ENCODE data around the gene GALNT17.
"Not testable (repeated sequence)": the region's sequence is repeated elsewhere in the genome, so short reads cannot be mapped to it uniquely, and the experiment has no call there.

GALNT17 gene

DNA sequence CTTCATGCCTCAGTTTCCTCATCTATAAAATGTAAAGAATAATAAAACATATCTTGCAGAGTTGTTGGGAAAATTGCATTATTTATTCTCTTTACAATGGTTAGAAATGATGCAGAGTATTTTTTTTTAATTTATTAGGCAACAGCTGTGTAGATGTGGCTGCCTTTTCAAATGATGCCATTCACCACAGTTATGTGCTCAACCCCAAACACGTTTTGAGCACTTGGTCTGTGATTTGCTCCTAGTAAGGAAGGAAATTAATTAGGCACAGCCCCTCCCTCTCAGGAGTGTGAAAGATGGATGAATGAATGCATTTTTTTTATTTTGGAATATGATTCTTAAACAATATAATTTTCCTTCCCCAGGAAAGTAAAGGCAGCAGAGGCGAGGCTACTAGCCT is 575.1 kb downstream of the GALNT17 start:
- DNase-seq = no peak

GRCh38 chr7:71708710-71709109 is 576.8 kb downstream of the GALNT17 start:
- DNase-seq = no peak

GRCh38 chr7:71710442-71710841 is 578.5 kb downstream of the GALNT17 start:
- no peak for DNase-seq

GRCh38 chr7:71712653-71713180 is 580.8 kb downstream of the GALNT17 start:
- DNase-seq = no peak

DNA sequence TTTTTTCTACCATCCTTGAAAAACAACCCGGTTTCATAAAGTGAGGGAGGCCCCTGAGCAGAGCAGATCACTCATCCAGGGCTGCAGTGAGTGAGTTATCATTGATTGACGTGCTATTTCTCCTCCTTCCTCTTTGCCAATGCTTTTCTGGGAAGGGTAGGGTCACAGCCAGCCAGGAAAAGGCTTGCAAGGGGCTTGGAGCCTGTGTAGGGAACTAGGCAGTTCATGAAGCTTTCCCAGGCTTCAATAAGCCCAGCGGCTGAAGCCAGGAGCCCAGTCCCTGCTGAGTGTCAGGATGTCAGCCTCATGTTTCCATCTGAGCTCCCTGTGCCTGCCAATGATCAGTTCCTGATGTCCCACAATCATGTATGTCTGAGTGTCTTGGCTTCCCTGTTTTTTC is 584.7 kb downstream of the GALNT17 start:
- no peak for DNase-seq

DNA sequence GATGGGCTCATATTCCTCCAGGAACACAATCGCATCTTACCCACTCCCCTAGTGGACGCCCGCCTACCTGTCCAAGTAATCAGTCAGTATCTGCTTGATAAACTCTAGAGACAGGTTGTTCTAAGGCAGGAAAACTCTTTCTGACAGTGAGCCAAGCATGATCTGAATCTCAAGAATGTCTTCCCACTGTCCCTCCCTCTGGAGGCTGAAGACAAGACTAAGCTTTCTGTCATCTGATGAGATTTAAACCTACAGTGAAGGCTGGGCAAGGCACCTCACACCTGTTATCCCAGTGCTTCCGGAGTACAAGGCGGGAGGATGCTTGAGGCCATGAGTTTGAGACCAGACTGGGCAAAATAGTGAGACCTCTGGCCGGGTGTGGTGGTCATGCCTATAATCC is 586.6 kb downstream of the GALNT17 start:
- no peak for DNase-seq

GRCh38 chr7:71721742-71722141 is 589.8 kb downstream of the GALNT17 start:
- no peak for DNase-seq

GRCh38 chr7:71723859-71724258 is 591.9 kb downstream of the GALNT17 start:
- no peak for DNase-seq

GRCh38 chr7:71727347-71727746 is 595.4 kb downstream of the GALNT17 start:
- no peak for DNase-seq

DNA sequence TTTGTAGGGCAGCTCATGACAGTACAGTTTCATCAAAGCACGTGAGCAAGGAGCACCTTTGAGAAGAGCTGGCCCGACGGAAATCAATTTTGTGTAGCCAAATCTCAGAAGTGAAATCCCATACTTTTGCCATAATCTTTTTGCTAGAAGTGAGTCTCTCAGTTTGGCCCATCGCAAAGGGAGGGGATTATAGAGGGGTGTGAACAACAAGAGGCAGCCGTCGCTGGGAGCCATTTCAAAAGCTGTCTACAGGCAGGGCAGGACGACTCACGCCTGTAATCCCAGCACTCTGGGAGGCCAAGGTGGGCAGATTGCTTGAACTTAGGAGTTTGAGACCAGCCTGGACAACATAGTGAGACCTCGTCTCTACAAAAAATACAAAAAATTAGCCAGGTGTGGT is 599.8 kb downstream of the GALNT17 start:
- no peak for DNase-seq

DNA sequence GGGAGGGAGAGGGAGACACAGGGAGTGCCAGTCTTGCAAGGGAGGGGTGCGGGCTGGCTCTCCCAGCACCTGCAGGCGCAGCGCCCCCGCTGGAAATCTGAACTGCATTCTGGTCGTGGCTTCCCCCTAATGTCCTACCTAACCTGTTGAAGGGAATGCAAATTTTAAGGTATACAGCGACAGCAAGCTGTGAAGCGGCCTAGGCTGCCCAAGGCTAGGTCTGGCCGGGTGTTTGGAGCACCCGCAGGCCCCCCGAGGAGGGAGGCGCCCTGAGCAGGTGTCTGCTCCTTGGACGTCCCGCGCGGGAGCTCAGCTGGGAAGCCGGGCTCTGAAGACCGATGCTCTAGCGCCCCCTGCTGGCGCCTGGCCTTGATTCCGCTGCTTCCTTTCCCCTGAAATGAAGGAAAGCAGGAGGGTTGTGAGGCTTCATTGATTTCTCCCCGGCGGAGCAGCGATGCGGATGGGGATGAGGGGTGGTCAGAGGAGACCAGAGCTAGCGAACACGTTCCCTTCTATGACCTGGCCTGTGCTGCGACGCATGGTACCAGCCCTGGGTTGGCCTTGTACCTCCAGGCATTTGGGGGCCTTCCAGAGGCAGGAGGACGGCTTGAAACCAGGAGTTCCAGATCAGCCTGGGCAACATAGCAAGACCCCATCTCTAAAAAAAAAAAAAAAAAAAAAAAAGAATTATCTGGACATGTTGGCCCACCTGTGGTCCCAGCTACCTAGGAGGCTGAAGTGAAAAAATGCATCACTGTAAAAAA is 601.3 kb downstream of the GALNT17 start:
- peak; percentile 87 for DNase-seq

GRCh38 chr7:71735961-71736556 is 604.1 kb downstream of the GALNT17 start:
- DNase-seq = peak; percentile 75

GRCh38 chr7:71737931-71738540 is 606.1 kb downstream of the GALNT17 start:
- not testable (repeated sequence) for DNase-seq

DNA sequence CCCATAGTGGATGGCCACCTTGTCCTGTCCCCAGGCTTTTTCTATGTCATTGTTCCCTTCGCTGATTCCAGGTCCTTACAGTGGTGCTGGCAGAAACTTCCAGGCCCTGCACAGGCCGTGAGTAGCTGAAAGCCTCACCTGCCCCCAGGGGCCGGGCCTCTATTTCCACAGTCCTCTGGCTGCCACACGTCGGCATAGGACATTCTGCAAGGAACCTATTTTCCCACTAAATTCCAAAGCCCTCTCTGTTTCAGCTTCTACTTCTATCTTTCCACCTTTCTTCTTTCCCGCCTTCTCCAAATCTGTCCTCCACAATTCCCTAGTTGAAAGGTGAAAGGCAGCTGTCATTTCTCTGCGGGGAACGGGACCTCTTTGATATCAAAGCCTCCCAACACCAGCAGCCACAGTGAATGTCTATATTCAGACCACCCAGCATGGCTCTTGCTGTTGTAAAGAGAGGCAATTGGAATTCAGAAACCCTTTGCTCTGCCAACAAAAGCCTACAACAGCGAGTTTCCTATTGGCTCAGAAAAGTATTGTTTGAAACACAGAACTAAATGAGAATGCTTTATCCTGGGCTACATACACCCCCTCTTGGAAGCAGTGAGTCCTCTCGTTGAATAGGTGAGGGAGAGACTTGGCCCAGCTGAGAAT is 607.7 kb downstream of the GALNT17 start:
- DNase-seq = no peak

DNA sequence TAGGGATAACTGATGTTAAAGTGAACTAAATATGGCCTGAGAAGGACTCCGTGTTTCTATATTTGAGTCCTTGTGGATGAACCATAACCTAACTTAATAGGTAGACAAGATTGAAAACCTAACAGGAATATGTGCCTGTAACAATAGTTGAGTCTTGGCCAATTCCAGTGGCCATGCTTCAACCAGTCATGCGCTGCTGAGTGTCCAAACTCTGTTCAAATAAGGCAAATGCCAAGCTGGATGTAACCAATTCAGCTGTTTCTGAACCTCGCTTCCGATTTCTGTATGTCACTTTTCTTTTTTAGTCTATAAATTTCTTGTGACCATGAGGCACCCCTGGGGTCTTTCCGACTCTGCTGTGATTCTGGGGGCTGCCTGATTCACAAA is 608.2 kb downstream of the GALNT17 start:
- no peak for DNase-seq

DNA sequence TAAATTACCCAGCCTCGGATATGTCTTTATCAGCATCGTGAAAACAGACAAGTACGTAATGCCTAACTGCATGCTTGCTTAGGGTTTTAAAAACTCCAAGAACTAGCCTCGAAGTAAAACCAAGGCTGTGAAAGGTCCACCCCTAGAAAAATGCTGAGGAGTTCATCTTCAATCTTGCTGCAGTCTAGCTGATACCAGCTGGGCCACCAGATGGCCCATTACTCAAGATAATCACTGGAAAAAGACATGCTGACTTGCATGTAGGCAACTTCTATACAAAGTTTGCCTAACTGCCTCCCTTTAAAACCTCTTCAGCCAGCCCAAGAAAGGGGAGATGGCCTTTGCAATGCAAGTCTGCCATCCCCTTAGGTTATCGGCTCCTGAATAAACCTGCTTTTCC is 614.1 kb downstream of the GALNT17 start:
- peak; percentile 62 for DNase-seq

GRCh38 chr7:71750290-71750689 is 618.3 kb downstream of the GALNT17 start:
- DNase-seq = no peak

DNA sequence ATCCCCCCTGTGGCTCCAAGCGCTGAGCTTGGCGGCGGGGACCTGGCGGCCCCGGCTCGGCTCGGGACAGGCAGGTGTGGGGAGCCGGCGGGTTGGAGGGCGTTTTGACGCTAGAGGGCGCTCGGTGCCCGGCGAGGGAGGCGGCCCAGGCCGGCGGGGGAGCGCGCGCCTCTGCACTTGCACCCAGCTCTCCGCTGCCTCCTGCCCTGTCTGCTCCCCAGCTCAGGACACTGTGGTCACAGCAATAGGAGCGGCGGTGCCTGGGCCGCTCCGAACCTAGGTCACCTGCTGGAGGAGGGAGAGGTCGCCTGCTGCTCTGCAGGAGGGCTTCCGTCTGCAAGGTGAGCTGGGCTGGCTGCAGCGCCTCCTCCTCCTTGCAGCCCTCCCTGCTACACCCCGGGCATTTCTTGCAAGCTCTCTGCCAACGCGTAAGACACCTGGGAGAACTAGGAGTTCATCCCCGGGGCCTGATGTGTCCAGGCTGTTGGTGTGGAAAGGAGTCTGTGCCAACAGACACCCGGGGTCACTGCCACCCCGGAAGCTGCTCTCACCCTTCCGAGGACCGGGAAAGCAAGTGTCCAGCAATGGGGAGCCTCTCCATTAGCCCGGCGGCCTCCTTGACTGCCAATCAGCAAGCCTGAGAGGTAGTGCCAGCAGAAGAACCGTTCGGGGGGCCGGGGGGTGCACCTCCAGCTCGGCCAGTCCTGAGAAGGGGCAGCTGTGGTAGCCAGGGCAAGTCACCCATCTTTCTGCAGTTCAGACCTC is 620.4 kb downstream of the GALNT17 start:
- DNase-seq = peak; percentile 82

DNA sequence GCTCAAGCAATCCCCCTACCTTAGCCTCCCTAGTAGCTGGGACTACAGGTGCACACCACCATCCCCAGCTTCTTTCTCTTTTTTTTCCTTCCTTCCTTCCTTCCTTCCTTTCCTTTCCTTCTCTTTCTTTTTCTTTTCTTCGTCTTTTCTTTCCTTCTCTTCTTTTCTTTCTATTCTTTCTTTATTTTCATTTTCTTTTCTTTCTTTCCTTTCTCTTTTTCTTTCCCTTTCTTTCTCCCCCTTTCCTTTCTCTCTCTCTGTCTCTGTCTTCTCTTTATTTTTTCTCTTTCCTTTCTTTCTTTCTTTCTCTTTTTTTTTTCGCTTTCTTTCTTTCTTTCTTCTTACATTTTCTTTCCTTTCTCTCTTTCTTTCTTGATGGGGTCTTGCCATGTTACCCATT is 621.3 kb downstream of the GALNT17 start:
- DNase-seq = no peak

DNA sequence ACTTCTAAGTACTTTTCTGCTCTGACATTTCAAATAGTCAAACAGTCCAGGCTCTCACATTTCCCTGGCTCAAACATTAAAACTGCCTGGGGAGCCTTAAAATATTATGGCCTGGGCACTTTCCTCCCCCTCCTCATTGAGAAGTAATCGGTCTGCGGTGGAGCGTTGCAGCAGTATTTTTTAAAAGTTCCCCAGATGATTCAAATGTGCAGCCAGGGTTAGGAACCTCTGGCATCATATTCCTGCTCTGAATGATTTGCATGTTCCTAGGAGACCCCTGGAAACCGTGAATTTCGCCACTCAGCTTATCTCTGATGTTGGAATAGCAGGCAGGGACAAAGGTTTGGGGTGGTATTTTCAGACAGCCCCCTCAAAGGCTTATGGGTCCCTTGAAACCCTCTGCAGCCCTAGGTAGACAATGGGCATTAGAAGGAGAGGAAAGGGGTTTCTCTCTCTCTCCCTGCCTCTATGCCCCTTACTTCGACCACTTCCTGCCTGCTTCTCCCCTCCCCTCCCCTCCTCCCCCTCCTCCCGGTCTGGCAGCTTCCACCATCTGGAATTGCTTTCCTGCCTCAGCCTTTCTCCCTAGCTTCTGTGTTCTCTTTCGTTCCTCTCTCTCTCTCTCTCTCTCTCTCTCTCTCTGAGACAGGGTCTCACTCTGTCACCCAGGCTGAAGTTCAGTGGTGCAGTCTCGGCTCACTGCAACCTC is 622.2 kb downstream of the GALNT17 start:
- peak; percentile 56 for DNase-seq

GRCh38 chr7:71754828-71755227 is 622.9 kb downstream of the GALNT17 start:
- no peak for DNase-seq

DNA sequence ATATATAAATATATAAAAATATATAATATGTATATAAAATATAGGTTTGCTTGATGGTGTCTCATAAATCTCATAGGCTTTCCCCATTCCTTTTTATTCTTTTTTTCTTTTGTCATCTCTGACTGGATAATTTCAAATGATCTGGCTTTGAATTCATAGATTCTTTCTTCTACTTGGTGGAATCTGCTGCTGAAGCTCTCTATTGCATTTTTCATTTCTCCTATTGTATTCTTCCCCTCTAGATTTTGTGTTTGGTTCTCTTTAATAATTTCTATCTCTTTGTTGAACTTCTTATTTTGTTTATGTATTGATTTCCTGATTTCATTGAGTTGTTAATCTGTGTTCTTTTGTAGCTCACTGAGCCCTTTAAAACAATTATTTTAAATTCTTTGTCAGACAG is 629.4 kb downstream of the GALNT17 start:
- no peak for DNase-seq

Data from NCI-H69 (cell line).